Measurements from ENCODE around the gene NFE2. TPM values are rescaled to one million over a fixed set of nuclear protein-coding genes. Genes with fewer than 3 reads are reported as not detected.

NFE2 gene
- polyA plus RNA-seq, 1 donor (not counting 4 experiments of a cell fraction or from before 2014, with no cell fraction given): 0.25 TPM

- Histone ChIP-seq H4K20me1 (ENCODE audit: control insufficient read depth, extremely low read depth, insufficient read depth, low read length) (peaks cover 3% of the 10 kb centered on the region), H3K9ac (ENCODE audit: control insufficient read depth, extremely low read depth, insufficient read depth, low read length) (no peak overlapping the region), H3K36me3 (ENCODE audit: control insufficient read depth in 2 of 2, extremely low read depth in 1 of 2, insufficient read depth in 2 of 2, low read length in 2 of 2) (peaks cover 3 to 5% of the 10 kb centered on the region in 2 experiments), H3K4me1 (ENCODE audit: control insufficient read depth, extremely low read depth, insufficient read depth, low read length) (no peaks in the 10 kb centered on the region), H3K9me3 (ENCODE audit: control insufficient read depth, low read depth, low read length) (no peaks in the 10 kb centered on the region), H2AFZ (ENCODE audit: control insufficient read depth, low read length) (no peak overlapping the region), H3K27me3 (ENCODE audit: control insufficient read depth, extremely low read depth, insufficient read depth, low read length) (no peaks in the 10 kb centered on the region), H3K4me2 (ENCODE audit: control insufficient read depth, extremely low read depth, insufficient read depth, low read depth, low read length) (no peak overlapping the region), H3K9me1 (ENCODE audit: control insufficient read depth, extremely low read depth, insufficient read depth, low read length) (no peaks in the 10 kb centered on the region), H3K4me3 (ENCODE audit: control insufficient read depth in 2 of 3, extremely low read depth in 1 of 3, insufficient read depth in 2 of 3, low read depth in 1 of 3, low read length in 3 of 3) (no peak overlapping the region), H3K79me2 (ENCODE audit: control insufficient read depth, insufficient read depth, low read length) (no peaks in the 10 kb centered on the region), H3K27ac (ENCODE audit: control insufficient read depth, insufficient read depth, low read length) (no peak overlapping the region)
- no peak for DNase-seq (ENCODE audit: low read depth, low spot score)
- dilution Hi-C loops (cut with MboI; ENCODE audit: extremely low pct_ligation_motif_present, low sequenced_read_pairs): no loop called here
- FAIRE-seq: no peak
- no peak for TF ChIP-seq EZH2 (IDR thresholded peaks at IDR 0.05; ENCODE audit: low read length)
- no peak for TF ChIP-seq CTCF (optimal IDR thresholded peaks at IDR 0.05 in 1 of 3, IDR thresholded peaks at IDR 0.05 in 1 of 3, conservative IDR thresholded peaks at IDR 0.05 in 1 of 3; ENCODE audit: extremely low read depth in 1 of 3, insufficient read depth in 2 of 3, low read length in 3 of 3)
Measured at GRCh38 chr12:54292083-54292930, 8.5 kb downstream of the NFE2 start.

- Histone ChIP-seq H3K4me2 (ENCODE audit: control insufficient read depth, extremely low read depth, insufficient read depth, low read depth, low read length) (no peak overlapping the region), H3K4me3 (ENCODE audit: control insufficient read depth in 2 of 3, extremely low read depth in 1 of 3, insufficient read depth in 2 of 3, low read depth in 1 of 3, low read length in 3 of 3) (no peak overlapping the region), H3K4me1 (ENCODE audit: control insufficient read depth, extremely low read depth, insufficient read depth, low read length) (peaks cover 27% of the 10 kb centered on the region), H3K27ac (ENCODE audit: control insufficient read depth, insufficient read depth, low read length) (no peak overlapping the region), H3K9ac (ENCODE audit: control insufficient read depth, extremely low read depth, insufficient read depth, low read length) (no peak overlapping the region), H3K79me2 (ENCODE audit: control insufficient read depth, insufficient read depth, low read length) (peaks cover 20% of the 10 kb centered on the region), H3K9me3 (ENCODE audit: control insufficient read depth, low read depth, low read length) (no peaks in the 10 kb centered on the region), H2AFZ (ENCODE audit: control insufficient read depth, low read length) (no peak overlapping the region), H3K27me3 (ENCODE audit: control insufficient read depth, extremely low read depth, insufficient read depth, low read length) (no peaks in the 10 kb centered on the region), H3K9me1 (ENCODE audit: control insufficient read depth, extremely low read depth, insufficient read depth, low read length) (no peaks in the 10 kb centered on the region), H3K36me3 (ENCODE audit: control insufficient read depth in 2 of 2, extremely low read depth in 1 of 2, insufficient read depth in 2 of 2, low read length in 2 of 2) (peaks cover 17 to 41% of the 10 kb centered on the region in 2 experiments), H4K20me1 (ENCODE audit: control insufficient read depth, extremely low read depth, insufficient read depth, low read length) (peaks cover 30% of the 10 kb centered on the region)
- no peak for TF ChIP-seq EZH2 (IDR thresholded peaks at IDR 0.05; ENCODE audit: low read length)
- TF ChIP-seq CTCF (optimal IDR thresholded peaks at IDR 0.05 in 1 of 3, IDR thresholded peaks at IDR 0.05 in 1 of 3, conservative IDR thresholded peaks at IDR 0.05 in 1 of 3; ENCODE audit: extremely low read depth in 1 of 3, insufficient read depth in 2 of 3, low read length in 3 of 3): no peak
- dilution Hi-C loops (cut with MboI; ENCODE audit: extremely low pct_ligation_motif_present, low sequenced_read_pairs): no loop called here
- FAIRE-seq (no peak), DNase-seq (ENCODE audit: low read depth, low spot score) (no peak)
Measured at GRCh38 chr12:54287261-54288157, 13.3 kb downstream of the NFE2 start.

Measured in keratinocyte (primary cell).